ENCODE results near the gene CACNA1D. TPM values are rescaled to one million over a fixed set of nuclear protein-coding genes. Genes with fewer than 3 reads are reported as not detected.
A peak's percentile ranks its signal among the peaks of the same experiment; 100 is the strongest.

CACNA1D gene
- total RNA-seq, 1 donor from 2014 or later = 5.7 TPM

GRCh38 chr3:53821631-53822121 lies 327.3 kb downstream of the CACNA1D start:
- Histone ChIP-seq H3K9me3 (ENCODE audit: control insufficient read depth in 3 of 3, low read length in 3 of 3) (no peaks in the 10 kb centered on the region), H3K27me3 (ENCODE audit: control insufficient read depth in 3 of 3, insufficient read depth in 3 of 3, low read length in 3 of 3) (no peaks in the 10 kb centered on the region), H3K4me1 (ENCODE audit: control insufficient read depth in 3 of 3, insufficient read depth in 3 of 3, low read length in 3 of 3) (peaks cover 8 to 30% (median 21%) of the 10 kb centered on the region in 3 donors), H3K27ac (ENCODE audit: low read depth, low read length) (peak overlapping the region; percentile 51), H3K36me3 (ENCODE audit: control insufficient read depth in 3 of 3, insufficient read depth in 3 of 3, low read length in 3 of 3) (peaks cover 6 to 9% (median 6%) of the 10 kb centered on the region in 3 donors), H3K9ac (ENCODE audit: low read depth in 1 of 3, low read length in 3 of 3) (no peak overlapping the region), H3K4me3 (ENCODE audit: low read length in 3 of 3) (no peak overlapping the region)

- Histone ChIP-seq H3K27ac (ENCODE audit: low read depth, low read length) (no peak overlapping the region), H3K9ac (ENCODE audit: low read depth in 1 of 3, low read length in 3 of 3) (peak overlapping the region in 1 of 3 donors; percentile 25)
Measured at GRCh38 chr3:53822331-53822741, 327.9 kb downstream of the CACNA1D start.

GRCh38 chr3:53823026-53823955 lies 328.9 kb downstream of the CACNA1D start:
- Histone ChIP-seq H3K27me3 (ENCODE audit: control insufficient read depth in 3 of 3, insufficient read depth in 3 of 3, low read length in 3 of 3) (no peaks in the 10 kb centered on the region), H3K4me3 (ENCODE audit: low read length in 3 of 3) (no peak overlapping the region), H3K36me3 (ENCODE audit: control insufficient read depth in 3 of 3, insufficient read depth in 3 of 3, low read length in 3 of 3) (peaks cover 0 to 6% (median 6%) of the 10 kb centered on the region in 3 donors), H3K9me3 (ENCODE audit: control insufficient read depth in 3 of 3, low read length in 3 of 3) (no peaks in the 10 kb centered on the region), H3K4me1 (ENCODE audit: control insufficient read depth in 3 of 3, insufficient read depth in 3 of 3, low read length in 3 of 3) (peaks cover 8 to 30% (median 21%) of the 10 kb centered on the region in 3 donors), H3K27ac (ENCODE audit: low read depth, low read length) (no peak overlapping the region), H3K9ac (ENCODE audit: low read depth in 1 of 3, low read length in 3 of 3) (peak overlapping the region in 1 of 3 donors; percentile 25)

More at GRCh38 chr3:53822331-53822741, 327.9 kb downstream of the CACNA1D start:
- H3K27me3 ChIP-seq (ENCODE audit: control insufficient read depth in 3 of 3, insufficient read depth in 3 of 3, low read length in 3 of 3) = no peaks in the 10 kb centered on the region
- H3K9me3 ChIP-seq (ENCODE audit: control insufficient read depth in 3 of 3, low read length in 3 of 3) = no peaks in the 10 kb centered on the region
- H3K36me3 ChIP-seq (ENCODE audit: control insufficient read depth in 3 of 3, insufficient read depth in 3 of 3, low read length in 3 of 3) = peaks cover 3 to 9% (median 6%) of the 10 kb centered on the region in 3 donors
- peaks cover 8 to 30% (median 21%) of the 10 kb centered on the region in 3 donors for H3K4me1 ChIP-seq (ENCODE audit: control insufficient read depth in 3 of 3, insufficient read depth in 3 of 3, low read length in 3 of 3)
- H3K4me3 ChIP-seq (ENCODE audit: low read length in 3 of 3) = no peak overlapping the region

GRCh38 chr3:53823956-53824657 lies 329.7 kb downstream of the CACNA1D start:
- Histone ChIP-seq H3K4me3 (ENCODE audit: low read length in 3 of 3) (no peak overlapping the region), H3K27me3 (ENCODE audit: control insufficient read depth in 3 of 3, insufficient read depth in 3 of 3, low read length in 3 of 3) (no peaks in the 10 kb centered on the region), H3K9ac (ENCODE audit: low read depth in 1 of 3, low read length in 3 of 3) (no peak overlapping the region), H3K27ac (ENCODE audit: low read depth, low read length) (no peak overlapping the region), H3K9me3 (ENCODE audit: control insufficient read depth in 3 of 3, low read length in 3 of 3) (no peaks in the 10 kb centered on the region), H3K4me1 (ENCODE audit: control insufficient read depth in 3 of 3, insufficient read depth in 3 of 3, low read length in 3 of 3) (peaks cover 8 to 30% (median 21%) of the 10 kb centered on the region in 3 donors), H3K36me3 (ENCODE audit: control insufficient read depth in 3 of 3, insufficient read depth in 3 of 3, low read length in 3 of 3) (peaks cover 0 to 4% (median 3%) of the 10 kb centered on the region in 3 donors)

GRCh38 chr3:53824795-53825194 lies 330.4 kb downstream of the CACNA1D start:
- Histone ChIP-seq H3K36me3 (ENCODE audit: control insufficient read depth in 3 of 3, insufficient read depth in 3 of 3, low read length in 3 of 3) (no peaks in the 10 kb centered on the region), H3K4me1 (ENCODE audit: control insufficient read depth in 3 of 3, insufficient read depth in 3 of 3, low read length in 3 of 3) (peaks cover 8 to 27% (median 20%) of the 10 kb centered on the region in 3 donors), H3K9me3 (ENCODE audit: control insufficient read depth in 3 of 3, low read length in 3 of 3) (no peaks in the 10 kb centered on the region), H3K9ac (ENCODE audit: low read depth in 1 of 3, low read length in 3 of 3) (no peak overlapping the region), H3K4me3 (ENCODE audit: low read length in 3 of 3) (no peak overlapping the region), H3K27me3 (ENCODE audit: control insufficient read depth in 3 of 3, insufficient read depth in 3 of 3, low read length in 3 of 3) (no peaks in the 10 kb centered on the region), H3K27ac (ENCODE audit: low read depth, low read length) (no peak overlapping the region)

GRCh38 chr3:53826048-53826447 lies 331.6 kb downstream of the CACNA1D start:
- H3K36me3 ChIP-seq (ENCODE audit: control insufficient read depth in 3 of 3, insufficient read depth in 3 of 3, low read length in 3 of 3) = no peaks in the 10 kb centered on the region
- H3K4me1 ChIP-seq (ENCODE audit: control insufficient read depth in 3 of 3, insufficient read depth in 3 of 3, low read length in 3 of 3) = peaks cover 0 to 15% (median 7%) of the 10 kb centered on the region in 3 donors
- H3K4me3 ChIP-seq (ENCODE audit: low read length in 3 of 3) = no peak overlapping the region
- H3K27ac ChIP-seq (ENCODE audit: low read depth, low read length) = no peak overlapping the region
- H3K9me3 ChIP-seq (ENCODE audit: control insufficient read depth in 3 of 3, low read length in 3 of 3) = no peaks in the 10 kb centered on the region
- H3K9ac ChIP-seq (ENCODE audit: low read depth in 1 of 3, low read length in 3 of 3) = no peak overlapping the region
- no peaks in the 10 kb centered on the region for H3K27me3 ChIP-seq (ENCODE audit: control insufficient read depth in 3 of 3, insufficient read depth in 3 of 3, low read length in 3 of 3)

GRCh38 chr3:53828581-53828980 lies 334.2 kb downstream of the CACNA1D start:
- H3K27ac ChIP-seq (ENCODE audit: low read depth, low read length) = no peak overlapping the region
- no peak overlapping the region for H3K4me3 ChIP-seq (ENCODE audit: low read length in 3 of 3)
- no peak overlapping the region for H3K9ac ChIP-seq (ENCODE audit: low read depth in 1 of 3, low read length in 3 of 3)
- H3K4me1 ChIP-seq (ENCODE audit: control insufficient read depth in 3 of 3, insufficient read depth in 3 of 3, low read length in 3 of 3) = no peaks in the 10 kb centered on the region
- no peaks in the 10 kb centered on the region for H3K36me3 ChIP-seq (ENCODE audit: control insufficient read depth in 3 of 3, insufficient read depth in 3 of 3, low read length in 3 of 3)
- no peaks in the 10 kb centered on the region for H3K9me3 ChIP-seq (ENCODE audit: control insufficient read depth in 3 of 3, low read length in 3 of 3)
- H3K27me3 ChIP-seq (ENCODE audit: control insufficient read depth in 3 of 3, insufficient read depth in 3 of 3, low read length in 3 of 3) = no peaks in the 10 kb centered on the region

- Histone ChIP-seq H3K27me3 (ENCODE audit: control insufficient read depth in 3 of 3, insufficient read depth in 3 of 3, low read length in 3 of 3) (no peaks in the 10 kb centered on the region), H3K4me1 (ENCODE audit: control insufficient read depth in 3 of 3, insufficient read depth in 3 of 3, low read length in 3 of 3) (no peaks in the 10 kb centered on the region), H3K4me3 (ENCODE audit: low read length in 3 of 3) (no peak overlapping the region), H3K36me3 (ENCODE audit: control insufficient read depth in 3 of 3, insufficient read depth in 3 of 3, low read length in 3 of 3) (no peaks in the 10 kb centered on the region), H3K9me3 (ENCODE audit: control insufficient read depth in 3 of 3, low read length in 3 of 3) (no peaks in the 10 kb centered on the region), H3K9ac (ENCODE audit: low read depth in 1 of 3, low read length in 3 of 3) (no peak overlapping the region), H3K27ac (ENCODE audit: low read depth, low read length) (no peak overlapping the region)
Measured at GRCh38 chr3:53829605-53830004, 335.2 kb downstream of the CACNA1D start.

GRCh38 chr3:53830944-53831343 lies 336.5 kb downstream of the CACNA1D start:
- Histone ChIP-seq H3K9me3 (ENCODE audit: control insufficient read depth in 3 of 3, low read length in 3 of 3) (no peaks in the 10 kb centered on the region), H3K4me3 (ENCODE audit: low read length in 3 of 3) (no peak overlapping the region), H3K36me3 (ENCODE audit: control insufficient read depth in 3 of 3, insufficient read depth in 3 of 3, low read length in 3 of 3) (no peaks in the 10 kb centered on the region), H3K9ac (ENCODE audit: low read depth in 1 of 3, low read length in 3 of 3) (no peak overlapping the region), H3K27ac (ENCODE audit: low read depth, low read length) (no peak overlapping the region), H3K4me1 (ENCODE audit: control insufficient read depth in 3 of 3, insufficient read depth in 3 of 3, low read length in 3 of 3) (peaks cover 0 to 10% (median 8%) of the 10 kb centered on the region in 3 donors), H3K27me3 (ENCODE audit: control insufficient read depth in 3 of 3, insufficient read depth in 3 of 3, low read length in 3 of 3) (no peaks in the 10 kb centered on the region)
